Esophagus squamous epithelium (tissue), 5 donors: ENCODE measurements around the gene LRP4. TPM values are rescaled to one million over a fixed set of nuclear protein-coding genes. Genes with fewer than 3 reads are reported as not detected.

Experiments
- DNase-seq: peaks from one replicate; lab custom pipeline; 2025; lab: John Stamatoyannopoulos, UW
- H3K27ac ChIP-seq, 4 donors: fragments of 200-600 bp; sonication (generic); one replicate each; pipeline ENCODE4 v1.5.1; 2016 to 2019; ENCODE audit warnings: mild to moderate bottlenecking in 1 of 4
- H3K27me3 ChIP-seq, 4 donors: fragments of 200-600 bp; sonication (generic); 1 replicate in 3 of 4; 2 replicates in 1 of 4; pipeline versions ENCODE4 v1.5.1 to v1.6.0; 2017 to 2021; ENCODE audit warnings: antibody characterized with exemption in 1 of 4
- H3K36me3 ChIP-seq, 3 donors: fragments of 200-600 bp; sonication (generic); one replicate each; pipeline ENCODE4 v1.5.1; 2016 to 2019
- H3K4me1 ChIP-seq, 3 donors: fragments of 200-600 bp; sonication (generic); one replicate each; pipeline ENCODE4 v1.5.1; 2017 to 2019
- H3K4me3 ChIP-seq, 4 donors: fragments of 200-600 bp; sonication (generic); 1 replicate in 3 of 4; 2 replicates in 1 of 4; pipeline ENCODE4 v1.5.1; 2016 to 2019; ENCODE audit warnings: mild to moderate bottlenecking in 2 of 4, moderate library complexity in 1 of 4
- H3K9me3 ChIP-seq, 3 donors: fragments of 200-600 bp; sonication (generic); one replicate each; pipeline ENCODE4 v1.5.1; 2016 to 2019
- POLR2A ChIP-seq, 4 donors: fragments of 450-650 bp; IDR thresholded peaks; one replicate each; pipeline ENCODE4 v1.6.1; 2017; ENCODE audit warnings: antibody characterized with exemption in 4 of 4, mild to moderate bottlenecking in 4 of 4, moderate library complexity in 3 of 4
- WGBS, 2 donors: methylation state at CpG; one replicate each; pipeline ENCODE4 v1.1.5; 2018; 5-methylcytosine and 5-hydroxymethylcytosine counted together
- intact Hi-C: fragments of 100-400 bp; cut with DNase I; formaldehyde crosslinking; loops from one replicate; pipeline ENCODE4 v1.15.0; 2022
- total RNA-seq, 4 donors: library from RNA; depleted of rRNA; stranded (reverse); fragments of >200 nt; gene quantifications; one replicate each; pipeline ENCODE4 v1.1.0, GENCODE V29; 2016
- TF ChIP-seq, protein P1 (sequence below), 6 experiments: fragments of 450-650 bp in 4 of 6; fragments of 200-600 bp in 2 of 6; sonication (generic) in 2 of 6; IDR thresholded peaks; one replicate each; pipeline ENCODE4 v1.5.1; 2016 to 2019; ENCODE audit warnings: antibody characterized with exemption in 6 of 6, mild to moderate bottlenecking in 4 of 6, moderate library complexity in 4 of 6
- donor health status: DM: yes; HTN: yes; CAD: no.

The LRP4 gene
- total RNA-seq, 4 donors from 2014 or later, result 2.5 to 9.5 (median 5.9) TPM

DNA sequence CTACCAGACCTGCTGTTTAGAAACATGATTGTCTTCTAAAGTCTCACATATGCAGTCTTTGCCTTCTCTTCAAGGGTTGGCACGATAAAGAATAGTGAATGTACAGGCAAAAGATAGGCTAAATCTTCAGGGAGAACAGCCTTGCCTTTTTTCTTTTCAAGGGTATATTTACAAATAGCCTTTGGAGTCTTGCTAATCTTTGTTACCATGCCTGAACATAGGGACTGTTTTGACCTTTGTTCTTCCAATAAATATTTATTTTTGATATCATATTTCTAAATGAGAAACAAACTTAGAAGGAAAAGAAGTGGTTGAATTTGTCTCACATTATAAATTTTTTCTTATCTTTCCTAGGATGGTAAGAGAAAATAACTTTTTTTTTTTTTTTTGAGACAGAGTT lies 30.9 kb upstream of the LRP4 start:
- no peaks in the 10 kb centered on the region for H3K9me3 ChIP-seq
- H3K4me1 ChIP-seq, result peaks cover 0 to 32% (median 4%) of the 10 kb centered on the region in 3 donors
- no peak for DNase-seq
- no peak overlapping the region for H3K27ac ChIP-seq
- H3K4me3 ChIP-seq, result no peak overlapping the region
- intact Hi-C loops, result no loop called here
- 93 to 95% methylated on average over 1 of the region's 1 CpG for WGBS, 2 donors
- H3K27me3 ChIP-seq, result no peaks in the 10 kb centered on the region
- H3K36me3 ChIP-seq, result no peaks in the 10 kb centered on the region
- TF ChIP-seq POLR2A (IDR thresholded peaks at IDR 0.05), result no peak
- TF ChIP-seq, protein P1, sequence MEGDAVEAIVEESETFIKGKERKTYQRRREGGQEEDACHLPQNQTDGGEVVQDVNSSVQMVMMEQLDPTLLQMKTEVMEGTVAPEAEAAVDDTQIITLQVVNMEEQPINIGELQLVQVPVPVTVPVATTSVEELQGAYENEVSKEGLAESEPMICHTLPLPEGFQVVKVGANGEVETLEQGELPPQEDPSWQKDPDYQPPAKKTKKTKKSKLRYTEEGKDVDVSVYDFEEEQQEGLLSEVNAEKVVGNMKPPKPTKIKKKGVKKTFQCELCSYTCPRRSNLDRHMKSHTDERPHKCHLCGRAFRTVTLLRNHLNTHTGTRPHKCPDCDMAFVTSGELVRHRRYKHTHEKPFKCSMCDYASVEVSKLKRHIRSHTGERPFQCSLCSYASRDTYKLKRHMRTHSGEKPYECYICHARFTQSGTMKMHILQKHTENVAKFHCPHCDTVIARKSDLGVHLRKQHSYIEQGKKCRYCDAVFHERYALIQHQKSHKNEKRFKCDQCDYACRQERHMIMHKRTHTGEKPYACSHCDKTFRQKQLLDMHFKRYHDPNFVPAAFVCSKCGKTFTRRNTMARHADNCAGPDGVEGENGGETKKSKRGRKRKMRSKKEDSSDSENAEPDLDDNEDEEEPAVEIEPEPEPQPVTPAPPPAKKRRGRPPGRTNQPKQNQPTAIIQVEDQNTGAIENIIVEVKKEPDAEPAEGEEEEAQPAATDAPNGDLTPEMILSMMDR (IDR thresholded peaks at IDR 0.05), result no peak

- Histone ChIP-seq H3K36me3 (no peaks in the 10 kb centered on the region), H3K4me3 (no peak overlapping the region), H3K4me1 (peaks cover 0 to 32% (median 4%) of the 10 kb centered on the region in 3 donors), H3K27me3 (no peaks in the 10 kb centered on the region), H3K9me3 (no peaks in the 10 kb centered on the region), H3K27ac (peak overlapping the region in 2 of 4 donors; percentile 7 to 25)
- no peak for DNase-seq
- intact Hi-C loops, result no loop called here
- 67 to 74% methylated on average over 4 of the region's 4 CpGs for WGBS, 2 donors
- TF ChIP-seq POLR2A (IDR thresholded peaks at IDR 0.05), result no peak
These were observed 30.2 kb upstream of the LRP4 start for GRCh38 chr11:46948378-46949131.

GRCh38 chr11:46947399-46948077 lies 29.2 kb upstream of the LRP4 start:
- no peaks in the 10 kb centered on the region for H3K36me3 ChIP-seq
- peaks cover 0 to 37% (median 4%) of the 10 kb centered on the region in 3 donors for H3K4me1 ChIP-seq
- H3K9me3 ChIP-seq, result no peaks in the 10 kb centered on the region
- peak overlapping the region in 2 of 4 donors; percentile 7 to 25 for H3K27ac ChIP-seq
- WGBS, 2 donors, result 35 to 40% methylated on average over 3 of the region's 3 CpGs
- no peak for TF ChIP-seq POLR2A (IDR thresholded peaks at IDR 0.05)
- TF ChIP-seq, protein P1 (IDR thresholded peaks at IDR 0.05), result no peak
- intact Hi-C loops, result no loop called here
- no peak for DNase-seq
- H3K27me3 ChIP-seq, result no peaks in the 10 kb centered on the region
- H3K4me3 ChIP-seq, result no peak overlapping the region

GRCh38 chr11:46944356-46945075 lies 26.2 kb upstream of the LRP4 start:
- Histone ChIP-seq H3K4me1 (peaks cover 0 to 51% (median 4%) of the 10 kb centered on the region in 3 donors), H3K4me3 (no peak overlapping the region), H3K36me3 (peaks cover 0 to 4% (median 0%) of the 10 kb centered on the region in 3 donors), H3K9me3 (no peaks in the 10 kb centered on the region), H3K27me3 (no peaks in the 10 kb centered on the region), H3K27ac (no peak overlapping the region)
- DNase-seq, result no peak
- 51 to 55% methylated on average over 4 of the region's 4 CpGs for WGBS, 2 donors
- intact Hi-C loops, result no loop called here
- TF ChIP-seq, protein P1 (IDR thresholded peaks at IDR 0.05), result no peak
- no peak for TF ChIP-seq POLR2A (IDR thresholded peaks at IDR 0.05)

GRCh38 chr11:46942172-46942571 lies 23.8 kb upstream of the LRP4 start:
- Histone ChIP-seq H3K36me3 (peaks cover 0 to 5% (median 0%) of the 10 kb centered on the region in 3 donors), H3K9me3 (no peaks in the 10 kb centered on the region), H3K27ac (peak overlapping the region in 2 of 4 donors; percentile 16 to 46), H3K4me1 (peaks cover under 1 to 42% (median 3%) of the 10 kb centered on the region in 3 donors), H3K4me3 (no peak overlapping the region), H3K27me3 (no peaks in the 10 kb centered on the region)
- intact Hi-C loops, result no loop called here
- no peak for TF ChIP-seq POLR2A (IDR thresholded peaks at IDR 0.05)
- TF ChIP-seq, protein P1 (IDR thresholded peaks at IDR 0.05), result no peak
- no peak for DNase-seq
- 49 to 71% methylated on average over 6 of the region's 6 CpGs for WGBS, 2 donors
